NT2/D1 (cell line): ENCODE data around the gene BCL3.

Experiments used
- YY1 ChIP-seq: IDR thresholded peaks from 2 replicates; pipeline ENCODE4 v1.6.1; 2011; ENCODE audit not compliant: insufficient read length, insufficient read depth
- ZNF274 ChIP-seq: IDR thresholded peaks from 2 replicates; pipeline ENCODE4 v1.6.1; 2011; ENCODE audit warnings: mild to moderate bottlenecking, low read depth, low read length

DNA sequence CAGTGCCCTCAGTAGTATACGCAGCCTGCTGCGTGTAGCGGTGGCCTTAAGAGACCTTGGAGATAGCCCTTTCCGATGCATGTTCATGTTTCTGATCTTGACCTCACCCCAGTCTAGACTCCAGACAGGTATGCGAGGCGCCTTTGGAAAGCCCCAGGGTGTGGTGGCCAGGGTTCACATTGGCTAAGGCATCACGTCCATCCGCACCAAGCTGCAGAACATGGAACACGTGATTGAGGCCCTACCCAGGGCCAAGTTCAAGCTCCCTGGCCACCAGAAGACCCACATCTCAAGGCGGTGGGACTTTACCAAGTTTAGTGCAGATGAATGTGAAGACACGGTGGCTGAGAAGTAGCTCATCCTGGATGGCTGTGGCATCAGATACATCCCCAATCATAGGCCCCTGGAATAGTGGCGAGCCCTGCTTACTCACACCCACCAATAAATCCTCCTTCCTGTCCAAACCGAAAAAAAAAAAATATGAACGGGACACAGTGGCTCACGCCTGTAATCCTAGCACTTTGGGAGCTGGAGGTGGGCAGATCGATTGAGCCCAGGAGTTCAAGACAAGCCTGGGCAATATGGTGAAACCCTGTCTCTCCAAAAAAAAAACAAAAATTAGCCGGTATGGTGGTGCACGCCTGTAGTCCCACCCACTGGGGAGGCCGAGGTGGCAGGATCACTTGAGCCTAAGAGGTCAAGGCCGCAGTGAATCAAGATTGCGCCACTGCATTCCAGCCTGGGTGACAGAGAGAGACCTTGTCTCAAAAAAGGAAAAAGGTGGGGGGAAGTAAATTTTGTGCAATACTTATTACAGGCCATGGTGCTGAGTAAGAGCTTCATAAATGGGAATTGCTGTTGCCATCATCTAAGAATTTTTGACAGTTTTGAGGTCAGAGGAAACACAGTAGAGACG is 16.8 kb downstream of the BCL3 start:
- TF ChIP-seq YY1 (no peak), ZNF274 (no peak)
